Measurements from ENCODE around the gene IGSF10. TPM values are rescaled to one million over a fixed set of nuclear protein-coding genes. Genes with fewer than 3 reads are reported as not detected.

The IGSF10 gene
- total RNA-seq, 2 donors from 2014 or later = 0.24 to 0.44 TPM

DNA sequence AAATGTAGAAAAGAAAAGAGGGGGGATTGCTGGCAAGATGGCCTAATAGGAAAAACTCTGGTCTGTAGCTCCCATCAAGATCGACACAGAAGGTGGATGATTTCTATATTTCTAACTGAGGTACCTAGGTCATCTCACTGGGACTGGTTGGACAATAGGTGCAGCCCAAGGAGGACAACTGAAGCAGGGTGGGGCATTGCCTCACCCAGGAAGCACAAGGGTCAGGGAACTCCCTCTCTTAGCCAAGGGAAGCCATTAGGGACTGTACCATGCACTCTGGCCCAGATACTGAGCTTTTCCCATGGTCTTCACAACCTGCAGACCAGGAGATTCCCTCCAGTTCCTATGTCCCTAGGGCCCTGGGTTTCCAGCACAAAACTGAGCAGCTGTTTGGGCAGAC, 22.6 kb upstream of the IGSF10 start:
- TF ChIP-seq, protein P1, sequence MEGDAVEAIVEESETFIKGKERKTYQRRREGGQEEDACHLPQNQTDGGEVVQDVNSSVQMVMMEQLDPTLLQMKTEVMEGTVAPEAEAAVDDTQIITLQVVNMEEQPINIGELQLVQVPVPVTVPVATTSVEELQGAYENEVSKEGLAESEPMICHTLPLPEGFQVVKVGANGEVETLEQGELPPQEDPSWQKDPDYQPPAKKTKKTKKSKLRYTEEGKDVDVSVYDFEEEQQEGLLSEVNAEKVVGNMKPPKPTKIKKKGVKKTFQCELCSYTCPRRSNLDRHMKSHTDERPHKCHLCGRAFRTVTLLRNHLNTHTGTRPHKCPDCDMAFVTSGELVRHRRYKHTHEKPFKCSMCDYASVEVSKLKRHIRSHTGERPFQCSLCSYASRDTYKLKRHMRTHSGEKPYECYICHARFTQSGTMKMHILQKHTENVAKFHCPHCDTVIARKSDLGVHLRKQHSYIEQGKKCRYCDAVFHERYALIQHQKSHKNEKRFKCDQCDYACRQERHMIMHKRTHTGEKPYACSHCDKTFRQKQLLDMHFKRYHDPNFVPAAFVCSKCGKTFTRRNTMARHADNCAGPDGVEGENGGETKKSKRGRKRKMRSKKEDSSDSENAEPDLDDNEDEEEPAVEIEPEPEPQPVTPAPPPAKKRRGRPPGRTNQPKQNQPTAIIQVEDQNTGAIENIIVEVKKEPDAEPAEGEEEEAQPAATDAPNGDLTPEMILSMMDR (conservative IDR thresholded peaks at IDR 0.05) = no peak
- no peak overlapping the region for H3K27ac Mint-ChIP-seq
- Histone ChIP-seq H3K27ac (ENCODE audit: low read depth, low read length) (no peak overlapping the region), H3K36me3 (ENCODE audit: control insufficient read depth, insufficient read depth, low read length) (no peaks in the 10 kb centered on the region), H3K9me3 (ENCODE audit: control insufficient read depth, low read length) (peaks cover 6% of the 10 kb centered on the region), H3K4me1 (ENCODE audit: control insufficient read depth, insufficient read depth, low read length) (peaks cover 4% of the 10 kb centered on the region), H3K27me3 (ENCODE audit: control insufficient read depth, insufficient read depth, low read length, poor library complexity, severe bottlenecking) (peaks cover 11% of the 10 kb centered on the region), H3K9ac (ENCODE audit: extremely low read depth, low read length, poor library complexity, severe bottlenecking) (no peak overlapping the region), H3K4me3 (ENCODE audit: low read length) (no peak overlapping the region)
- H3K27me3 Mint-ChIP-seq (ENCODE audit: insufficient read depth) = peaks cover 22% of the 10 kb centered on the region
- peaks cover 9% of the 10 kb centered on the region for H3K4me1 Mint-ChIP-seq
- H3K9me3 Mint-ChIP-seq = no peaks in the 10 kb centered on the region
- WGBS, 2 experiments (ENCODE audit: insufficient coverage in 1 of 2, insufficient read length in 1 of 2) = 94 to 100% methylated on average over 1 of the region's 1 CpG
- no peak for DNase-seq
- no peaks in the 10 kb centered on the region for H3K36me3 Mint-ChIP-seq (ENCODE audit: low read depth)
- no peak overlapping the region for H3K4me3 Mint-ChIP-seq

DNA sequence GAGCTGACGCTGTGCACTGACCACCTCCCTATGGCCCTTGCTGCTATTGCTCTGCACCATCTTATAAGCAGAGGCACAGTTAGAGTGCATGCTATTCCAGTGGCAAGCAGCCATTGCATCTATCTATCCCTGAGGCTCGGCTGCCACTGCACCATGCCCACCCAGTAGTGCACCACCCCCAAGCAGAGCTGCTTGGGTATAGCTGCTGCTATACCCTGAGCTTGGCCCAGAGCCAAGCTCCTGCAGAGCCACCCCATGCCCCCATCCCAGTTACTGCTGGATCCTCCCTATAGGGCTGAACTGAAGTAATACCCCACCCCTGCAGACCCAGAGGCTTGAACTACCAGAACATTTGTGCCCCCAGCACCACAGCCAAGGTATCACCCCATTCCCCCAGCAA, 19.6 kb upstream of the IGSF10 start:
- H3K9me3 ChIP-seq (ENCODE audit: control insufficient read depth, low read length) = peaks cover 6% of the 10 kb centered on the region
- WGBS, 2 experiments (ENCODE audit: insufficient coverage in 1 of 2, insufficient read length in 1 of 2) = 96 to 100% methylated on average over 1 to 2 of the region's 2 CpGs
- peaks cover 31% of the 10 kb centered on the region for H3K4me1 Mint-ChIP-seq
- no peak overlapping the region for H3K27ac Mint-ChIP-seq
- no peak overlapping the region for H3K4me3 Mint-ChIP-seq
- DNase-seq = no peak
- H3K9me3 Mint-ChIP-seq = no peaks in the 10 kb centered on the region
- TF ChIP-seq, protein P1 (conservative IDR thresholded peaks at IDR 0.05) = no peak
- no peak overlapping the region for H3K27ac ChIP-seq (ENCODE audit: low read depth, low read length)
- peaks cover 11% of the 10 kb centered on the region for H3K27me3 ChIP-seq (ENCODE audit: control insufficient read depth, insufficient read depth, low read length, poor library complexity, severe bottlenecking)
- H3K4me3 ChIP-seq (ENCODE audit: low read length) = no peak overlapping the region
- no peaks in the 10 kb centered on the region for H3K36me3 ChIP-seq (ENCODE audit: control insufficient read depth, insufficient read depth, low read length)
- H3K27me3 Mint-ChIP-seq (ENCODE audit: insufficient read depth) = peaks cover 20% of the 10 kb centered on the region
- peaks cover 11% of the 10 kb centered on the region for H3K4me1 ChIP-seq (ENCODE audit: control insufficient read depth, insufficient read depth, low read length)
- H3K36me3 Mint-ChIP-seq (ENCODE audit: low read depth) = no peaks in the 10 kb centered on the region
- no peak overlapping the region for H3K9ac ChIP-seq (ENCODE audit: extremely low read depth, low read length, poor library complexity, severe bottlenecking)

DNA sequence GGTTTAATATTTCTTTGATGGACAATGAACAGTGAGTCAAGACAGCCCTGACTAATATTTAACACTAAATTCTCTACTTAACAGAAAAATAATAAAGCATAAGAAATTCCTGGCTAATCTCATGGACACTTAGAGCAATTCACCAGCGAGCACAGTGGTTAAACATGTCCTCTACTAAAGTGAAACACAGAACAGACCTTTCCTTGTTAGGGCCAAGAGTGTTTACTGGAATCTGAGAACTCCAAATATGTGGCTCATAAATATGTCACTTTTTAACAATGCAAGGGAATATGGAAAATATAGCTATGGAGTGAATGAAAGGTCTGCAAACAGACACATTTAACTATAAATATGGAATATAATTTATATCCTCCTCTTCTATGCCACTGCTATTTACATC, 18.6 kb upstream of the IGSF10 start:
- TF ChIP-seq, protein P1 (conservative IDR thresholded peaks at IDR 0.05) = no peak

More for the DNA sequence above, 18.6 kb upstream of the IGSF10 start:
- no peaks in the 10 kb centered on the region for H3K36me3 Mint-ChIP-seq (ENCODE audit: low read depth)
- peaks cover 6% of the 10 kb centered on the region for H3K9me3 ChIP-seq (ENCODE audit: control insufficient read depth, low read length)
- no peak overlapping the region for H3K9ac ChIP-seq (ENCODE audit: extremely low read depth, low read length, poor library complexity, severe bottlenecking)
- H3K4me1 ChIP-seq (ENCODE audit: control insufficient read depth, insufficient read depth, low read length) = peaks cover 11% of the 10 kb centered on the region
- DNase-seq = no peak
- no peaks in the 10 kb centered on the region for H3K9me3 Mint-ChIP-seq
- H3K4me1 Mint-ChIP-seq = peaks cover 31% of the 10 kb centered on the region
- no peak overlapping the region for H3K27ac Mint-ChIP-seq
- H3K27me3 ChIP-seq (ENCODE audit: control insufficient read depth, insufficient read depth, low read length, poor library complexity, severe bottlenecking) = peaks cover 11% of the 10 kb centered on the region
- H3K4me3 ChIP-seq (ENCODE audit: low read length) = no peak overlapping the region
- peaks cover 20% of the 10 kb centered on the region for H3K27me3 Mint-ChIP-seq (ENCODE audit: insufficient read depth)
- no peak overlapping the region for H3K4me3 Mint-ChIP-seq
- no peaks in the 10 kb centered on the region for H3K36me3 ChIP-seq (ENCODE audit: control insufficient read depth, insufficient read depth, low read length)
- H3K27ac ChIP-seq (ENCODE audit: low read depth, low read length) = no peak overlapping the region
- 41 to 43% methylated on average over 1 of the region's 1 CpG for WGBS, 2 experiments (ENCODE audit: insufficient coverage in 1 of 2, insufficient read length in 1 of 2)

All from endodermal cell (in vitro differentiated cells).